GM23338 (cell line): Measurements from ENCODE around the gene PCBP3. TPM values are rescaled to one million over a fixed set of nuclear protein-coding genes. Genes with fewer than 3 reads are reported as not detected.

Source experiments
- ATAC-seq: fragments of 200-7000 bp; cut with Tn5 transposase; 3 replicates; pipeline ENCODE4 v1.9.1; 2020
- DNase-seq: peaks from one replicate; pipeline ENCODE4 v3.0.0-alpha.2; 2015; ENCODE audit warnings: low spot score
- H2AFZ ChIP-seq: fragments of 200-600 bp; sonication (generic); 2 replicates; pipeline ENCODE4 v1.8.0; 2016; ENCODE audit warnings: antibody characterized with exemption, mild to moderate bottlenecking, moderate library complexity
- H3F3A ChIP-seq: fragments of 200-600 bp; sonication (generic); replicated peaks from 2 replicates; pipeline ENCODE4 v1.8.0; 2017; ENCODE audit warnings: antibody characterized with exemption, mixed run types, low read depth
- H3K27ac ChIP-seq: fragments of 200-600 bp; sonication (generic); 2 replicates; pipeline ENCODE4 v1.6.1; 2016; ENCODE audit warnings: low read depth
- H3K27me3 ChIP-seq: fragments of 200-600 bp; sonication (generic); 2 replicates; pipeline ENCODE4 v1.8.0; 2016; ENCODE audit warnings: mild to moderate bottlenecking, mixed run types, moderate library complexity; ENCODE audit not compliant: insufficient read depth
- H3K36me3 ChIP-seq: fragments of 200-600 bp; sonication (generic); 2 replicates; pipeline ENCODE4 v1.8.0; 2016; ENCODE audit warnings: mild to moderate bottlenecking; ENCODE audit not compliant: insufficient read depth
- H3K4me1 ChIP-seq: fragments of 200-600 bp; sonication (generic); 2 replicates; pipeline ENCODE4 v1.8.0; 2016; ENCODE audit warnings: mild to moderate bottlenecking, moderate library complexity; ENCODE audit not compliant: insufficient read depth
- H3K4me2 ChIP-seq: fragments of 200-600 bp; sonication (generic); 2 replicates; pipeline ENCODE4 v1.7.1; 2017; ENCODE audit warnings: mixed run types
- H3K4me3 ChIP-seq: fragments of 200-600 bp; sonication (generic); 2 replicates; pipeline ENCODE4 v1.6.1; 2016; ENCODE audit warnings: mixed run types
- H3K79me2 ChIP-seq: fragments of 200-600 bp; sonication (generic); replicated peaks from 2 replicates; pipeline ENCODE4 v1.8.0; 2017; ENCODE audit warnings: mild to moderate bottlenecking; ENCODE audit not compliant: insufficient read depth
- H3K9me2 ChIP-seq: fragments of 200-600 bp; sonication (generic); 2 replicates; pipeline ENCODE4 v1.8.0; 2017; ENCODE audit not compliant: insufficient read depth
- H4K20me1 ChIP-seq: fragments of 200-600 bp; sonication (generic); replicated peaks from 2 replicates; pipeline ENCODE4 v1.8.0; 2017; ENCODE audit warnings: mild to moderate bottlenecking; ENCODE audit not compliant: insufficient read depth
- H3K27ac Mint-ChIP-seq: 2 replicates; pipeline ENCODE4 v1.8.0; 2020; ENCODE audit warnings: inconsistent platforms, mild to moderate bottlenecking, moderate library complexity, mixed read lengths
- H3K27me3 Mint-ChIP-seq: 3 replicates; pipeline ENCODE4 v1.8.0; 2022; ENCODE audit warnings: low read depth, mild to moderate bottlenecking, moderate library complexity, mixed read lengths, inconsistent platforms; ENCODE audit not compliant: insufficient read depth, poor library complexity
- H3K36me3 Mint-ChIP-seq: 3 replicates; pipeline ENCODE4 v1.8.0; 2021; ENCODE audit warnings: low read depth, mild to moderate bottlenecking, inconsistent platforms, moderate library complexity, mixed read lengths
- H3K4me1 Mint-ChIP-seq: 3 replicates; pipeline ENCODE4 v1.8.0; 2020; ENCODE audit warnings: mild to moderate bottlenecking, inconsistent platforms, mixed read lengths
- H3K4me3 Mint-ChIP-seq: 3 replicates; pipeline ENCODE4 v1.8.0; 2021; ENCODE audit warnings: moderate library complexity, mild to moderate bottlenecking, inconsistent platforms, mixed read lengths
- H3K9me3 Mint-ChIP-seq: 3 replicates; pipeline ENCODE4 v1.8.0; 2020; ENCODE audit warnings: moderate library complexity, mild to moderate bottlenecking, inconsistent platforms, mixed read lengths
- CREB1 ChIP-seq: fragments of 250-450 bp; sonication (Bioruptor Pico); IDR thresholded peaks from 2 replicates; pipeline ENCODE4 v1.5.0; 2020; ENCODE audit warnings: low read depth, mild to moderate bottlenecking, moderate library complexity
- ETS1 ChIP-seq: IDR thresholded peaks from 2 replicates; pipeline ENCODE4 v1.6.1; 2016; ENCODE audit warnings: antibody characterized with exemption
- EZH2 ChIP-seq: fragments of 200-600 bp; sonication (generic); IDR thresholded peaks from one replicate; pipeline ENCODE4 v1.8.0; 2017; ENCODE audit warnings: antibody characterized with exemption, mild to moderate bottlenecking, low read depth; ENCODE audit not compliant: unreplicated experiment
- JUNB ChIP-seq: IDR thresholded peaks from one replicate; pipeline ENCODE4 v1.6.1; 2016; ENCODE audit warnings: antibody characterized with exemption; ENCODE audit not compliant: unreplicated experiment
- POLR2AphosphoS5 ChIP-seq: IDR thresholded peaks from 2 replicates; pipeline ENCODE4 v1.6.1; 2016; ENCODE audit warnings: antibody characterized with exemption, low read depth
- REST ChIP-seq: IDR thresholded peaks from one replicate; pipeline ENCODE4 v1.6.1; 2018; ENCODE audit warnings: antibody characterized with exemption; ENCODE audit not compliant: unreplicated experiment
- STAT1 ChIP-seq: IDR thresholded peaks from one replicate; pipeline ENCODE4 v1.6.1; 2016; ENCODE audit warnings: antibody characterized with exemption; ENCODE audit not compliant: unreplicated experiment
- ZNF114 ChIP-seq: fragments of 250-450 bp; sonication (Bioruptor Pico); IDR thresholded peaks from 2 replicates; pipeline ENCODE4 v1.5.0; 2020; ENCODE audit warnings: mild to moderate bottlenecking, moderate library complexity
- ZNF331 ChIP-seq: fragments of 250-450 bp; sonication (Bioruptor Pico); IDR thresholded peaks from 2 replicates; pipeline ENCODE4 v1.5.0; 2020; ENCODE audit warnings: low read depth, mild to moderate bottlenecking, moderate library complexity
- ZNF462 ChIP-seq: fragments of 250-450 bp; sonication (Bioruptor Pico); IDR thresholded peaks from 2 replicates; pipeline ENCODE4 v1.5.0; 2020; ENCODE audit warnings: mild to moderate bottlenecking, moderate library complexity
- polyA plus RNA-seq: library from polyadenylated mRNA; unstranded; fragments of >200 nt; fragmentation: Nextera tagmentation; extraction: Ambion mirVana; gene quantifications from 2 replicates; pipeline ENCODE4 v1.2.1, GENCODE V29; 2016
- total RNA-seq: library from RNA; depleted of rRNA; stranded (reverse); fragments of >200 nt; shearing (Covaris generic); gene quantifications from 2 replicates; pipeline ENCODE4 v1.2.3, GENCODE V29; 2014

The PCBP3 gene
- total and polyA plus RNA-seq, 2 experiments from 2014 or later: 7.1 to 9.1 TPM

- no peak overlapping the region for H3K27ac Mint-ChIP-seq
- no peaks in the 10 kb centered on the region for H4K20me1 ChIP-seq
- peaks cover 4% of the 10 kb centered on the region; the same call in 1 of the 2 replicates for H3K36me3 ChIP-seq
- no peaks in the 10 kb centered on the region for H3K9me2 ChIP-seq
- no peaks in the 10 kb centered on the region for H3K4me1 Mint-ChIP-seq
- H3K4me2 ChIP-seq: no peak overlapping the region
- peaks cover 10% of the 10 kb centered on the region for H3K27me3 Mint-ChIP-seq
- DNase-seq (no peak), ATAC-seq (no peak)
- no peak overlapping the region for H3K4me3 ChIP-seq
- no peaks in the 10 kb centered on the region for H3K79me2 ChIP-seq
- H3K36me3 Mint-ChIP-seq: peaks cover 51% of the 10 kb centered on the region
- no peak overlapping the region for H3K27ac ChIP-seq
- H3K4me1 ChIP-seq: no peaks in the 10 kb centered on the region
- H3K9me3 Mint-ChIP-seq: peaks cover 69% of the 10 kb centered on the region
- H3K27me3 ChIP-seq: no peaks in the 10 kb centered on the region
- H2AFZ ChIP-seq: no peak overlapping the region
- H3F3A ChIP-seq: no peaks in the 10 kb centered on the region
- TF ChIP-seq ZNF462 (CRISPR knock-in tag): no peak
- TF ChIP-seq JUNB: no peak
- TF ChIP-seq CREB1: no peak
- TF ChIP-seq STAT1: no peak
- TF ChIP-seq ETS1: no peak
- TF ChIP-seq ZNF331: no peak
- TF ChIP-seq ZNF114: no peak
- no peak for TF ChIP-seq REST
- no peak for TF ChIP-seq POLR2AphosphoS5
- no peak for TF ChIP-seq EZH2
- H3K4me3 Mint-ChIP-seq: no peak overlapping the region
These were observed 321.1 kb downstream of the PCBP3 start for GRCh38 chr21:45964649-45965048.
